GM19455 (cell line): ENCODE data around the gene DPP10.

Experiments used
- ATAC-seq: cut with Tn5 transposase; IDR thresholded peaks from one replicate; pipeline ENCODE4 v1.9.1; 2021; ENCODE audit not compliant: unreplicated experiment

DPP10 gene

GRCh38 chr2:114580691-114581090, 138.2 kb downstream of the DPP10 start:
- ATAC-seq, result no peak

GRCh38 chr2:114598329-114598728, 155.9 kb downstream of the DPP10 start:
- no peak for ATAC-seq

DNA sequence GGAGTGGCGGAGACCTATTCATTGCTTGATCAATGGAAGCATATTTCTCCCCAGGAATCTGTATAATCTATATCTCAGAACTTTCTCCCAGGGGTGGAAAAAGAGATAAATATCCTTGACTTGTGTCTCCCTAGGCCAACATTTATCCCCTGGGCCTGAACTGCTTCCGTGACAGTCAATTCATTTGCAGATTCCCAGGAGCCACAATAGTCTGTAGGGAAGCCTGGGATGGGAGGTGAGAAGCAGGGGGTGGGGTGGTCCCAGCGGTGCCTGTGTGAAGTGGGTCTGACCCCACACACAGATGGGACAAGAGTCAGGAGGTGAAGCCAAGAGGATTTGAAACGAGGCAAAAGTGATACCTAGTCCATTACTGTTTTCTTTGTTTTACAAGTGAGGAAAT, 166.8 kb downstream of the DPP10 start:
- no peak for ATAC-seq

GRCh38 chr2:114609801-114610200, 167.4 kb downstream of the DPP10 start:
- ATAC-seq, result no peak

DNA sequence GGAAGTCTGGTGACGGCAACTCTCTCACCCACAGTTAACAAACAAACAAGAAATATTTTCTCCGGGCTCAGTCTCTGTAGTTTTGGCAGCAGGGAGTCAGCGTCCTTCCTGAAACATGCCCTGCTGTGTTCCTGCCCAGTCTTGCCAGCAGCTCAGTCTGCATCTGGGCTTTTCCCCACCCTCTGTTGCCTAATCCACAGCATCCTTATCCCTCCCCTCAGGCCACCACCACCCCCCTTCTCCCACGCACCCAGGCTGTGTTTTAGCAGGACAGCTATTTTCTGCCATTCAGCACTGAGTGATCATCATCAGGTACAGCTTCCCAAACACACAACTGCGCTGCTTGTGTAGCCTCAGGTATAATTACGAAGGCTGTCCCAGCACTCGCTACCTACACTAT, 168.2 kb downstream of the DPP10 start:
- no peak for ATAC-seq

DNA sequence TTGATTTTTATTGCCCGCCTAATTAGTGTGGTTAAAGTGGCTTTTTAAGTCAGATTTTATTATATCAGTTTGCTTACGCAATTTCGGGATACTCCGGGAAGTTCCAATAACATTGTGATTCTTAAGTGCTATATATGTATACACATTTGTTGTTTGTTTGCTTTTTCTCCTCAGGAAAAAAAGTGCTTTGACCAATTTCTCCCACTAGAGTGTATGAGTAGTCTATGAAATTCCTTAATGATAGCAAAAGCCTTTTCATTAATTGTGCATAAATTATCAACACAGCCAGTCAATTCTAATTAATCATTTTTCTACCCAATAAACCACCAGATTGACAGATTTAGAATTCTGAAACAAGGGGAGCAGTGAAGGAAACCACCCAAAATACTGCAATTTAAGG, 172.2 kb downstream of the DPP10 start:
- no peak for ATAC-seq

DNA sequence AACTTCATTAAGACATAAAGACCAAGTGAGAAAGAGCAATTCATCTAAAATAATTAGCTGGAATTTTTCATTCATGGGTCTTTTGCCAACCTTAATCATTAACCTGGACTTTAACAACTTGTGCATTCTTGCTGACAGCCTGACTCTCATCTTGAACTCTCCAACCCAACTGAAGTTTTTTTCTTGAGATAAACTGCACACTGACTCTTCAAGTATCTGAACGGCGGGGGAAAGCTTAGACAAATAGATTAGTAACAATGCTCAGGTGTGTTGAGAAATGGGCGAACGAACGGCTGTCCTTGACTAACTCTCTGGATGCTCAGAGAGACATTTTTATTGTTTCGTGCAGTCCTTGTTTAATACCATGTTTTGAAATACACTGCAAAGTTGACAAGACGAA, 186.0 kb downstream of the DPP10 start:
- ATAC-seq, result no peak

GRCh38 chr2:114631146-114631545, 188.7 kb downstream of the DPP10 start:
- no peak for ATAC-seq

DNA sequence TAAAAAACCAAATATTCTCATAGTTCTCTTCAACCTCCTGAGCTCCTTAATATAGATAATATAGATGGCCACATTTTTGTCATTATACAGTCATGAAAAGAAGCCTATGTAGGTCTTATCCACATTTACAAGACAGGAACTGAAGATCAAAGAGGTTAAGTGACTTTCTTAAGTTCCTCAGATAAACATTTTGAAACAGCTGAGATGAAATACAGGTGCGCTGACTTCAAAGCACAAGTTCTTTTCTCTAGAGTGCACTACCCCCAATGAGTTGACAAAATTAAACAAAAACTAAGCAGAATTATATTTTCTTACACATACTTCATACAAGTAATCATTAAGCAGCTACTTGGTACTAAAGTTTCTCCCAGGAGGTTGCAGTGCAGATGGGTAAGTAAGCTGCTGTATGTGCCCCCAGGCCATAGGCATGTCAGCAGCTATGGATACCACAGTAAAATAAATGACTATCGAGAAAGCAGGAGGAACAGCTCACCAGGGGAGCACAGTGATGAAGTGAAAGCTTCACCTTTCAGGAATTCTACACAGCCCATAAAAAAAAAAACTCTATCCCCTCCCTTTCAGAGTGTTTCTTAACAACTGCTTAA, 199.8 kb downstream of the DPP10 start:
- no peak for ATAC-seq

DNA sequence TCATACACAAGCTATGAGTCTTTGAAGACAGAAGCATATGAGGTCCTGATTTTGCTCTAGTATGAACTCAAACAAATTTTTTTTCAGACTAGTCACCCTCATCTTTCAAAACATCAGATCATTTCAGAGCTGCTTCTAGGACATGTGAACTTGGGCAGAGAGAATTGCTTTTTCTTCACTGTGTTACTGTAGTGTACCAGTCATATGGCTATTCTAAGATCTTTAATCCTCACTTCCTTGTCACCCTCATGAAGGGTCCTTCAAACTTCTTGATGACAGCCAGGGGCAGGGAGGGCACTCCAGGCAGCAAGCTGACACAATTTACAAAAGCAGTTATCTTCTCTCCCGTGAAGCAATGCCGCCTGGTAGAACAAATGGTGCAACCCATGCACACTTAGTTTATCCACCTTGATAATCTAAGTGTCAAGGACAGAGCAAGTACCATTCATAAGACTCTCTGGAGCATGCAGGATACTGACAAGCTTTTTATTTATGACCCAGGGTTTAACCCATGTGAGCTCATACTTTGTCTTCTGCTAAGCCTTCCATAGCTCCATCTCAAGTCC, 200.6 kb downstream of the DPP10 start:
- no peak for ATAC-seq

- ATAC-seq, result no peak
Measured at GRCh38 chr2:114651933-114652332, 209.5 kb downstream of the DPP10 start.

DNA sequence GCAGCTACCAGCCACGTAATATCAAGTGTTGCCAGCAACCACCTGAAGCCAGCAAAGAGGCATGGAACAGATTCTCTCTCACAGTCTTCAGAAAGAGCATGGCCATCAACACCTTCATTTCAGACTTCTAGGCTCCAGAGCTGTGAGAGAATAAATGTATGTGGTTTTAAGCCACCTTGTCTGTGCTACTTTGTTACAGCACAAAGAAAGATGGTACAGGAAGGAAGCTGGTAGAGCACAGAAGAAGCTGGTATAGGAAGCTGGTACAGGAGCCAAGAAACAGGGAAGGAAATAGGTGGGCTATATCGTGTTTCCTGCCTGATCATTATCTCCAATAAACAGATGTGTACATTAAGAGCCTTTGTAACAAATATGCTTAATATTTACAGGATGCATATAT, 217.4 kb downstream of the DPP10 start:
- no peak for ATAC-seq

DNA sequence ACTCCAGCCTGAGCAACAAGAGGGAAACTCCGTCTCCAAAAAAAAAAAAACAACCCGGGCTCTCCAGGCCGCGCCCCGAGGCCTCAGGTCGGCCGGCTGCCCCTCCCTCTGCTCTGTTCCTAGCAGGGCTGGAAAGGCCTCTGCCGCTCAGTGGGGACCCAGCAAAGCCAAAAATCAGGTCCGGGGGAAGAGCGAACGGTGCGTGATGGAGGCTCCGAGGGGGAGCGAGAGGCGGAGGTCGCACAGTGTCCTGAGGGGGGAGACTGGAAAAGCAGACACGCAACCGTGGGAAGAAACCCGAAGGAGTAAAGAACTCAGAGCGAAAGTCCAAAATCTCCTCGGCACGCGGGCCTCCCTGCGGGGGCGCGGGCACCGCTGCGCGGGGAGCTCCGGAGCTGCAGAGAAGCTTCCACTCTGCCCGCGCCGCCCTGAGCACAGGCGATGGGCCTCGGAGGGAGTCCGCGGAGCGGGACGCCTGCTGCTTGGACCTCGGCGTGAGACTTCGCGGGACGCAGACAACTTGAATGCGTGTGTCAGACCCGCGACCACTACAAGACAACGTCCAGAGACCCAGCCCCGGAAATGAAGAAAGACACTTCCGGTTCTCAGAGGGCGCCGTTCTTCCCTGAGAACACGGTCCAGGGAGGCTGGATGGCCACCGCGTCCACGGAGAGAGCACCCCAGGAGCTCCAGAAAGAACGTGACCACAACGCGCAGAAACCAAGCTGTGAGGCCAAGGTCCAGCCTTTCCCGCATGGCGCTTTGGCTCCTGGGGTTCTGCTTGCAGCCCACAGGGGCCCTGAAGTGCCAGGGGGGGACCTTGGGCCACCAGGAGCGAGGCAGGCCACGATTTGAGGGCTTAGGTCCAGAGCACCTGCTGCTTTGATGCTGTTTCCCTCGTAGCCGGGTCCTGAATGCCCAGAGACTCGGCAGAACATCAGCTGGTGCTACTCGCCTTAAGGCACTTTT, 219.8 kb downstream of the DPP10 start:
- ATAC-seq, result no peak

- no peak for ATAC-seq
Measured at GRCh38 chr2:114668415-114668814, 226.0 kb downstream of the DPP10 start.

- no peak for ATAC-seq
Measured at GRCh38 chr2:114683251-114683650, 240.8 kb downstream of the DPP10 start.

- no peak for ATAC-seq
Measured at GRCh38 chr2:114684403-114684802, 242.0 kb downstream of the DPP10 start.

DNA sequence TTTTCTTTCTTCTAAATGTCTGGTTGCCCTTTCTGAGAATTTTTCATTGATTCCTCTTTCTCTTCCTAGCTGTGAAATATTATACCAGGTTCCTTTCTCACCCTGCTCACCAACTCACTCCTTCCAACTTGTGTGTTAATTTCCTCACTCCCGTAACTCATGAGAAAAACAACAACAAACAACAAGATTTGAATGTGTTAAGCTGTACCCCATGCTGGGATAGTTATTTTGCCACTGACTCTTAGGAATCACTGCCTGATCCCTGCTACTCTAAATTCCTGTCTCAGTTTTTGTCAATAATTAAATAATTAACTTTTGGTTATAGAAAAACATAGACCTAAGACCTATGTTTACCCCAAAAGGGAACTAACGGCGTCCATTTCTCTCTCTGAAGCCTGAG, 242.7 kb downstream of the DPP10 start:
- ATAC-seq, result no peak

- no peak for ATAC-seq
Measured at GRCh38 chr2:114688241-114688640, 245.8 kb downstream of the DPP10 start.

- ATAC-seq, result no peak
Measured at GRCh38 chr2:114698520-114698919, 256.1 kb downstream of the DPP10 start.

- no peak for ATAC-seq
Measured at GRCh38 chr2:114699423-114699944, 257.0 kb downstream of the DPP10 start.

DNA sequence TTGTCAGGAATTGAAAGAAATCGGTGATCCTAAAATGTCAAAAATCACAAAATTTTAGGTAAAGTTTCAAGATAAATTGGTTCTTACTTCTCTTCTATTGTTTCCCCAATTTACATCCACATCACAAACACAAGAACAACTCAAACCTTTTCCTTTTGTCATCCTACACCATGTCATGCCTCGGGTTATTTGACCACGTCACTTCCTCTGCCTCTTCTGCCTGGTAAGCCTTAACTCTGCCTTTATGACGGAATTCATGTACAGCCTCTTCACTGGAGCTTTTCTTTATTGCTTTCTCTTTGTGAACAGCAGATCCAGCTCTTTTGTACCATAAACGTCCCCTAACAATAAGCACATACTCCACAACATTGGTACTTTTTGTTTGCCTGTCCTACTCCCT, 258.0 kb downstream of the DPP10 start:
- ATAC-seq, result no peak
